Measurements from ENCODE around the gene SLC4A1. TPM values are rescaled to one million over a fixed set of nuclear protein-coding genes. Genes with fewer than 3 reads are reported as not detected.

The SLC4A1 gene
- total and polyA plus RNA-seq, 11 donors, result 0.03 to 3.3 (median 0.50) TPM; not detected in 2

GRCh38 chr17:44209786-44210341 is 58.1 kb downstream of the SLC4A1 start:
- peak overlapping the region in 3 of 12 donors; percentile 5 to 33 (median 6) for H3K4me3 ChIP-seq
- no peak for TF ChIP-seq CTCF (IDR thresholded peaks at IDR 0.05)
- TF ChIP-seq POLR2A (IDR thresholded peaks at IDR 0.05), result no peak
- peak in 1 of 5 donors; percentile 23 for DNase-seq
- intact Hi-C loops (cut with DNase I), result loop anchor here in 7 of 10 donors (1.0 to 10.0 kb wide), 6 partner anchors 117 to 295 kb away; partner anchors contain the start of genes GRN (in 2 of the 7) and GPATCH8 (in 1 of the 7)
- no peaks in the 10 kb centered on the region for H3K9me3 ChIP-seq
- ATAC-seq, result no peak
- H3K27me3 ChIP-seq, result no peaks in the 10 kb centered on the region
- H3K27ac ChIP-seq, result peak overlapping the region in 10 of 12 donors; percentile 30 to 73 (median 49)
- H3K4me1 ChIP-seq, result peaks cover 3 to 22% (median 12%) of the 10 kb centered on the region in 12 donors
- H3K36me3 ChIP-seq, result peaks cover 0 to 83% (median 69%) of the 10 kb centered on the region in 9 donors
- WGBS, 4 donors, result 71 to 80% (median 77%) methylated on average over 11 of the region's 11 CpGs

- intact Hi-C loops (cut with DNase I), result no loop called here
- Histone ChIP-seq H3K27ac (no peak overlapping the region), H3K27me3 (no peaks in the 10 kb centered on the region), H3K4me3 (no peak overlapping the region), H3K9me3 (no peaks in the 10 kb centered on the region), H3K4me1 (peaks cover 3 to 38% (median 13%) of the 10 kb centered on the region in 12 donors), H3K36me3 (peaks cover 0 to 62% (median 58%) of the 10 kb centered on the region in 9 donors)
- DNase-seq (no peak), ATAC-seq (no peak)
- WGBS, 4 donors, result 78 to 89% (median 87%) methylated on average over 5 of the region's 5 CpGs
- TF ChIP-seq CTCF (IDR thresholded peaks at IDR 0.05) (no peak), POLR2A (IDR thresholded peaks at IDR 0.05) (no peak)
Observed at GRCh38 chr17:44207743-44208142, 60.2 kb downstream of the SLC4A1 start.

GRCh38 chr17:44207319-44207718 is 60.6 kb downstream of the SLC4A1 start:
- Histone ChIP-seq H3K27ac (no peak overlapping the region), H3K9me3 (no peaks in the 10 kb centered on the region), H3K4me3 (no peak overlapping the region), H3K27me3 (no peaks in the 10 kb centered on the region), H3K4me1 (peaks cover 3 to 38% (median 13%) of the 10 kb centered on the region in 12 donors), H3K36me3 (peaks cover 0 to 62% (median 54%) of the 10 kb centered on the region in 9 donors)
- WGBS, 4 donors, result 85 to 90% (median 86%) methylated on average over 17 of the region's 17 CpGs
- intact Hi-C loops (cut with DNase I), result no loop called here
- TF ChIP-seq POLR2A (IDR thresholded peaks at IDR 0.05), result no peak
- no peak for TF ChIP-seq CTCF (IDR thresholded peaks at IDR 0.05)
- ATAC-seq (no peak), DNase-seq (peak in 1 of 5 donors; percentile 41)

GRCh38 chr17:44206825-44207155 is 61.1 kb downstream of the SLC4A1 start:
- intact Hi-C loops (cut with DNase I), result no loop called here
- Histone ChIP-seq H3K9me3 (no peaks in the 10 kb centered on the region), H3K27ac (no peak overlapping the region), H3K4me1 (peaks cover 3 to 38% (median 13%) of the 10 kb centered on the region in 12 donors), H3K36me3 (peaks cover 0 to 59% (median 52%) of the 10 kb centered on the region in 9 donors), H3K4me3 (no peak overlapping the region), H3K27me3 (no peaks in the 10 kb centered on the region)
- no peak for ATAC-seq
- 85 to 93% (median 88%) methylated on average over 6 of the region's 6 CpGs for WGBS, 4 donors
- peak in 1 of 5 donors; percentile 56 for DNase-seq
- no peak for TF ChIP-seq POLR2A (IDR thresholded peaks at IDR 0.05)
- TF ChIP-seq CTCF (IDR thresholded peaks at IDR 0.05), result no peak

All from heart left ventricle (tissue), 16 donors.